Liver (tissue), 9 donors: Measurements from ENCODE around the gene DOCK1. TPM values are rescaled to one million over a fixed set of nuclear protein-coding genes. Genes with fewer than 3 reads are reported as not detected.

ENCODE experiments used
- DNase-seq: peaks from one replicate; pipeline ENCODE4 v3.0.0-alpha.2; 2017; ENCODE audit warnings: low spot score
- H3K27ac ChIP-seq, 2 donors: one replicate each; pipeline ENCODE4 v1.7.0; 2013; ENCODE audit warnings: inconsistent platforms in 2 of 2, low read length in 2 of 2, control low read depth in 1 of 2, low read depth in 1 of 2, mild to moderate bottlenecking in 1 of 2
- H3K27me3 ChIP-seq, 4 donors: one replicate each; pipeline versions ENCODE4 v1.6.1 to v1.7.0; 2013; ENCODE audit warnings: low read length in 3 of 4, inconsistent platforms in 1 of 4, mild to moderate bottlenecking in 1 of 4, moderate library complexity in 1 of 4; ENCODE audit not compliant: control insufficient read depth in 4 of 4, insufficient read depth in 4 of 4
- H3K36me3 ChIP-seq, 4 donors: one replicate each; pipeline versions ENCODE4 v1.6.1 to v1.7.0; 2013; ENCODE audit warnings: low read length in 3 of 4, mild to moderate bottlenecking in 3 of 4, low read depth in 1 of 4, moderate library complexity in 1 of 4; ENCODE audit not compliant: control insufficient read depth in 4 of 4, insufficient read depth in 3 of 4
- H3K4me1 ChIP-seq, 4 donors: one replicate each; pipeline versions ENCODE4 v1.6.1 to v1.7.0; 2013; ENCODE audit warnings: low read length in 3 of 4, mild to moderate bottlenecking in 3 of 4, moderate library complexity in 1 of 4; ENCODE audit not compliant: control insufficient read depth in 4 of 4, insufficient read depth in 4 of 4
- H3K4me3 ChIP-seq, 3 donors: one replicate each; pipeline versions ENCODE4 v1.6.1 to v1.7.0; 2013; ENCODE audit warnings: low read length in 3 of 3, control low read depth in 1 of 3, low read depth in 1 of 3, mild to moderate bottlenecking in 1 of 3
- H3K9ac ChIP-seq, 2 donors: one replicate each; pipeline ENCODE4 v1.7.0; 2013; ENCODE audit warnings: low read length in 2 of 2, mild to moderate bottlenecking in 2 of 2, moderate library complexity in 2 of 2, control low read depth in 1 of 2, low read depth in 1 of 2
- H3K9me3 ChIP-seq, 4 donors: one replicate each; pipeline versions ENCODE4 v1.6.1 to v1.7.0; 2013; ENCODE audit warnings: low read length in 3 of 4; ENCODE audit not compliant: control insufficient read depth in 4 of 4
- CTCF ChIP-seq: fragments of 150-350 bp; IDR thresholded peaks from 2 replicates; pipeline ENCODE4 v1.5.1; 2017; ENCODE audit warnings: improper control_type of control experiment, low read depth, low read length; ENCODE audit not compliant: missing input control
- EGR1 ChIP-seq, 2 donors: IDR thresholded peaks; 2 replicates each; pipeline ENCODE4 v1.6.1; 2016 to 2018; ENCODE audit warnings: antibody characterized with exemption in 2 of 2, low read depth in 2 of 2
- FOXA1 ChIP-seq: IDR thresholded peaks from 2 replicates; pipeline ENCODE4 v1.6.1; 2016; ENCODE audit warnings: antibody characterized with exemption
- FOXA2 ChIP-seq: IDR thresholded peaks from 2 replicates; pipeline ENCODE4 v1.6.1; 2016; ENCODE audit warnings: antibody characterized with exemption
- GABPA ChIP-seq, 2 donors: IDR thresholded peaks in 1 of 2; conservative IDR thresholded peaks in 1 of 2; 2 replicates each; pipeline ENCODE4 v1.6.1; 2016; ENCODE audit warnings: antibody characterized with exemption in 2 of 2, mild to moderate bottlenecking in 1 of 2, moderate library complexity in 1 of 2
- HNF4A ChIP-seq, 2 donors: conservative IDR thresholded peaks; 2 replicates each; pipeline ENCODE4 v1.6.1; 2016; ENCODE audit warnings: antibody characterized with exemption in 2 of 2, mild to moderate bottlenecking in 2 of 2
- HNF4G ChIP-seq: IDR thresholded peaks from 2 replicates; pipeline ENCODE4 v1.6.1; 2016; ENCODE audit warnings: antibody characterized with exemption
- JUND ChIP-seq, 2 donors: IDR thresholded peaks; 2 replicates each; pipeline ENCODE4 v1.6.1; 2016; ENCODE audit warnings: antibody characterized with exemption in 2 of 2
- MAX ChIP-seq: IDR thresholded peaks from 2 replicates; pipeline ENCODE4 v1.6.1; 2016; ENCODE audit warnings: antibody characterized with exemption
- NR2F2 ChIP-seq: IDR thresholded peaks from 2 replicates; pipeline ENCODE4 v1.6.1; 2016; ENCODE audit warnings: antibody characterized with exemption
- REST ChIP-seq: IDR thresholded peaks from 2 replicates; pipeline ENCODE4 v1.6.1; 2016; ENCODE audit warnings: antibody characterized with exemption, mild to moderate bottlenecking
- RXRA ChIP-seq, 2 donors: IDR thresholded peaks; 2 replicates each; pipeline ENCODE4 v1.6.1; 2017 to 2018; ENCODE audit warnings: antibody characterized with exemption in 2 of 2, mild to moderate bottlenecking in 1 of 2
- SP1 ChIP-seq: IDR thresholded peaks from 2 replicates; pipeline ENCODE4 v1.6.1; 2018; ENCODE audit warnings: antibody characterized with exemption, mild to moderate bottlenecking
- YY1 ChIP-seq: IDR thresholded peaks from 2 replicates; pipeline ENCODE4 v1.6.1; 2016; ENCODE audit warnings: antibody characterized with exemption, mild to moderate bottlenecking
- ZBTB33 ChIP-seq: IDR thresholded peaks from 2 replicates; pipeline ENCODE4 v1.6.1; 2016; ENCODE audit warnings: antibody characterized with exemption
- WGBS: extraction: QIAGEN DNeasy Blood & Tissue Kit; methylation state at CpG from one replicate; pipeline ENCODE4 v1.1.7; 2013; 5-methylcytosine and 5-hydroxymethylcytosine counted together
- polyA plus RNA-seq, 2 donors: library from polyadenylated mRNA; stranded (reverse) in 1 of 2; unstranded in 1 of 2; fragments of 200-250 nt in 1 of 2; fragments of >200 nt in 1 of 2; fragmentation: Nextera tagmentation in 1 of 2; extraction: Ambion mirVana in 1 of 2; gene quantifications; one replicate each; pipeline versions ENCODE4 v1.2.1 to v1.2.3, GENCODE V29; 2013 to 2015
- total RNA-seq, 2 donors: library from RNA; depleted of rRNA; stranded (reverse); fragments of >200 nt; gene quantifications; one replicate each; pipeline ENCODE4 v1.2.3, GENCODE V29; 2014
- TF ChIP-seq, protein P1 (sequence below): IDR thresholded peaks from 2 replicates; pipeline ENCODE4 v1.6.1; 2016; ENCODE audit warnings: antibody characterized with exemption
- donor health status: healthy.
- donor health status: healthy.
- donor health status: healthy.
- donor health status: healthy.
- donor health status: healthy.

DOCK1 gene
- total and polyA plus RNA-seq, 4 donors = 3.8 to 28.8 (median 9.1) TPM

DNA sequence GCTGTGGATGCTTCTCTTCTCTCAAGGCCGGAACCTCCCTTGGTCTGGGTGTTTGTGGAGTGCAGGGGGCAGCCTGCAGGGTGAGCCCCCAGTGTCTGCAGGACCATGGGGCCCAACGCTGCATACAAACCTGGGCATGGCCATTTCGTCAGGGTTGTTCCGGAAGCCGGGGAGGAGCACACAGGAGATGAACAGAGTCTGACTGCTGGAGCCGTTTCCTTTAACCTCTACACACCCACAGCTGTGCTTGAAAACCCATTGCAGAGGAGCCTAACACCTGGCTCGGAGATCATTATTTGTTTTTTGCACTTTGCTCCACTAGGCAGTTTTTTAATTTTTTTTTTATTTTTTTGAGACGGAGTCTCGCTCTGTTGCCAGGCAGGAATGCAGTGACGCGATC lies 458.8 kb downstream of the DOCK1 start (continued):
- no peak for TF ChIP-seq REST

- Histone ChIP-seq H3K27me3 (no peaks in the 10 kb centered on the region), H3K27ac (no peak overlapping the region), H3K4me1 (no peaks in the 10 kb centered on the region), H3K9ac (no peak overlapping the region), H3K36me3 (peaks cover 0 to 5% (median 4%) of the 10 kb centered on the region in 4 donors), H3K4me3 (no peak overlapping the region), H3K9me3 (no peaks in the 10 kb centered on the region)
- no peak for DNase-seq
- WGBS = 94% methylated on average over 5 of the region's 5 CpGs
- no peak for TF ChIP-seq SP1
- no peak for TF ChIP-seq GABPA (IDR thresholded peaks at IDR 0.05 in 1 of 2, conservative IDR thresholded peaks at IDR 0.05 in 1 of 2)
- TF ChIP-seq RXRA (IDR thresholded peaks at IDR 0.05) = no peak
- TF ChIP-seq ZBTB33 = no peak
- TF ChIP-seq MAX = no peak
- no peak for TF ChIP-seq HNF4G
- no peak for TF ChIP-seq FOXA1
- TF ChIP-seq, protein P1, sequence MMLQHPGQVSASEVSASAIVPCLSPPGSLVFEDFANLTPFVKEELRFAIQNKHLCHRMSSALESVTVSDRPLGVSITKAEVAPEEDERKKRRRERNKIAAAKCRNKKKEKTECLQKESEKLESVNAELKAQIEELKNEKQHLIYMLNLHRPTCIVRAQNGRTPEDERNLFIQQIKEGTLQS = no peak
- no peak for TF ChIP-seq YY1
- no peak for TF ChIP-seq HNF4A (conservative IDR thresholded peaks at IDR 0.05)
- TF ChIP-seq NR2F2 = no peak
- no peak for TF ChIP-seq REST
- no peak for TF ChIP-seq EGR1 (IDR thresholded peaks at IDR 0.05; ENCODE audit: low read depth in 2 of 2)
- no peak for TF ChIP-seq CTCF
- TF ChIP-seq JUND (IDR thresholded peaks at IDR 0.05) = no peak
- no peak for TF ChIP-seq FOXA2
Measured at GRCh38 chr10:127368101-127368500, 462.9 kb downstream of the DOCK1 start.
